ENCODE measurements around the gene COL16A1. TPM values are rescaled to one million over a fixed set of nuclear protein-coding genes. Genes with fewer than 3 reads are reported as not detected.

Gene COL16A1
- polyA plus RNA-seq, 3 donors: 0.13 TPM; not detected in 2

GRCh38 chr1:31732751-31733289 is 29.0 kb upstream of the COL16A1 start:
- WGBS (ENCODE audit: insufficient coverage): 91% methylated on average over 18 of the region's 18 CpGs
- H3K27me3 Mint-ChIP-seq (ENCODE audit: low read depth in 3 of 3): peaks cover 0 to 8% (median 4%) of the 10 kb centered on the region in 3 donors
- Histone ChIP-seq H3K4me2 (replicated peaks; ENCODE audit: extremely low read depth, low read length, poor library complexity, severe bottlenecking) (no peak overlapping the region), H3K9me3 (replicated peaks in 1 of 2; ENCODE audit: control insufficient read depth in 1 of 2, insufficient read depth in 1 of 2, low read length in 2 of 2) (no peaks in the 10 kb centered on the region), H3K27ac (ENCODE audit: low read depth in 1 of 2, low read length in 2 of 2) (no peak overlapping the region), H3K79me2 (ENCODE audit: insufficient read depth, low read length) (no peaks in the 10 kb centered on the region), H2AFZ (ENCODE audit: insufficient read depth, low read depth, low read length, poor library complexity, severe bottlenecking) (no peak overlapping the region), H3K27me3 (ENCODE audit: control insufficient read depth in 2 of 2, insufficient read depth in 2 of 2, low read length in 2 of 2) (no peaks in the 10 kb centered on the region), H3K36me3 (replicated peaks in 1 of 2; ENCODE audit: control insufficient read depth in 1 of 2, insufficient read depth in 2 of 2, low read length in 2 of 2) (no peaks in the 10 kb centered on the region), H3K9ac (ENCODE audit: insufficient read depth, low read length, poor library complexity, severe bottlenecking) (no peak overlapping the region), H3K4me1 (ENCODE audit: control insufficient read depth in 1 of 2, insufficient read depth in 2 of 2, low read length in 2 of 2) (no peaks in the 10 kb centered on the region), H3K4me3 (replicated peaks in 1 of 3; ENCODE audit: low read depth in 2 of 3, low read length in 3 of 3) (no peak overlapping the region), H4K20me1 (ENCODE audit: insufficient read depth, low read length) (no peaks in the 10 kb centered on the region)
- H3K36me3 Mint-ChIP-seq: no peaks in the 10 kb centered on the region
- H3K4me1 Mint-ChIP-seq: no peaks in the 10 kb centered on the region
- no peak for TF ChIP-seq CTCF (IDR thresholded peaks at IDR 0.05)
- DNase-seq: no peak
- no peaks in the 10 kb centered on the region for H3K9me3 Mint-ChIP-seq
- H3K27ac Mint-ChIP-seq: no peak overlapping the region
- intact Hi-C loops (cut with micrococcal nuclease): no loop called here
- H3K4me3 Mint-ChIP-seq: no peak overlapping the region

- Histone ChIP-seq H4K20me1 (ENCODE audit: insufficient read depth, low read length) (no peaks in the 10 kb centered on the region), H3K27ac (ENCODE audit: low read depth in 1 of 2, low read length in 2 of 2) (no peak overlapping the region), H3K4me3 (replicated peaks in 1 of 3; ENCODE audit: low read depth in 2 of 3, low read length in 3 of 3) (no peak overlapping the region), H3K79me2 (ENCODE audit: insufficient read depth, low read length) (no peaks in the 10 kb centered on the region), H2AFZ (ENCODE audit: insufficient read depth, low read depth, low read length, poor library complexity, severe bottlenecking) (no peak overlapping the region), H3K4me1 (ENCODE audit: control insufficient read depth in 1 of 2, insufficient read depth in 2 of 2, low read length in 2 of 2) (no peaks in the 10 kb centered on the region), H3K9me3 (replicated peaks in 1 of 2; ENCODE audit: control insufficient read depth in 1 of 2, insufficient read depth in 1 of 2, low read length in 2 of 2) (no peaks in the 10 kb centered on the region), H3K4me2 (replicated peaks; ENCODE audit: extremely low read depth, low read length, poor library complexity, severe bottlenecking) (no peak overlapping the region), H3K36me3 (replicated peaks in 1 of 2; ENCODE audit: control insufficient read depth in 1 of 2, insufficient read depth in 2 of 2, low read length in 2 of 2) (no peaks in the 10 kb centered on the region), H3K9ac (ENCODE audit: insufficient read depth, low read length, poor library complexity, severe bottlenecking) (no peak overlapping the region), H3K27me3 (ENCODE audit: control insufficient read depth in 2 of 2, insufficient read depth in 2 of 2, low read length in 2 of 2) (no peaks in the 10 kb centered on the region)
- DNase-seq: no peak
- no peaks in the 10 kb centered on the region for H3K9me3 Mint-ChIP-seq
- H3K27me3 Mint-ChIP-seq (ENCODE audit: low read depth in 3 of 3): peaks cover 0 to 8% (median 4%) of the 10 kb centered on the region in 3 donors
- intact Hi-C loops (cut with micrococcal nuclease): no loop called here
- no peak overlapping the region for H3K4me3 Mint-ChIP-seq
- no peaks in the 10 kb centered on the region for H3K4me1 Mint-ChIP-seq
- TF ChIP-seq CTCF (IDR thresholded peaks at IDR 0.05): no peak
- WGBS (ENCODE audit: insufficient coverage): 66% methylated on average over 2 of the region's 6 CpGs
- H3K27ac Mint-ChIP-seq: no peak overlapping the region
- H3K36me3 Mint-ChIP-seq: no peaks in the 10 kb centered on the region
These were observed 28.5 kb upstream of the COL16A1 start for GRCh38 chr1:31732343-31732742.

Measured in CD14-positive monocyte (primary cell).